ENCODE data around the gene PHPT1. TPM values are rescaled to one million over a fixed set of nuclear protein-coding genes. Genes with fewer than 3 reads are reported as not detected.

The PHPT1 gene
- total and polyA plus RNA-seq, 2 of the 8 experiments (the other 6 are each of a cell fraction or from before 2014, with no cell fraction given) = 109 to 226 TPM

DNA sequence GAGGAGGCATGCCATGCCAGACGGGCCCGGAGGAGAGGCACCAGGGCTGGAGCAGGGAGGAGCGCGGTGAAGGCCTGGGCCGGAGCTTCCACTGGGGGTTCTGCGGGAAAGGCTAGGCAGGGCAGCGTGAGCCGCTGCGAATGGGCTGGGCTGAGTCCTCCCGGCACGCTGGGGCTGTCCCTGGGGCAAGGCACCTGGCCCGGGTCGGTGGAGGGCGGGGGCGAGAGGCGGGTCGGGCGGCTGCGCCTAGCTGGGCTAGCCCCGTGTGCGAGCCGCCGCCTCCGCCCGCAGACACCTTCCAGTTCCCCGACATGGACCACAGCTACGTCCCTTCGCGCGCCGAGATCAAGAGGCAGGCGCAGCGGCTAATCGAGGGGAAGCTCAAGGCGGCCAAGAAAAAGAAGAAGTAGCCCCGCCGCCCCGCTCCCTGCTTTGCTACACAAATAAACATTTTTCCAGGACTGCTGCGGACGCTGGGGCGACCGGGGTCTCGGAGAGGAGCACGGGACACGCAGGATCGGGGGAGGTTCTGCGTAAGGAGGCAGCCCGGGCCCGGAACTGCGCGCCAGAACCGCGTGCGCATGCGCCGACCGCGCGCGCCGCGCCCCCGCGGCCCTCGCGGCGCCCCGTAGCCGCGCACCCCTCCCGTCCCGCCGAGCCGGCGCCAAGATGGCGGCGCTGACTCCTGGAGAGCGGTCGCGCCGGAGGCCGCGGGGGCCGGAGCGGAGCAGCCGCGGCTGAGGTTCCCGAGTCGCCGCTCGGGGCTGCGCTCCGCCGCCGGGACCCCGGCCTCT lies 41.7 kb upstream of the PHPT1 start, which contains the start of gene RABL6 (continued):
- TF ChIP-seq, protein P1, sequence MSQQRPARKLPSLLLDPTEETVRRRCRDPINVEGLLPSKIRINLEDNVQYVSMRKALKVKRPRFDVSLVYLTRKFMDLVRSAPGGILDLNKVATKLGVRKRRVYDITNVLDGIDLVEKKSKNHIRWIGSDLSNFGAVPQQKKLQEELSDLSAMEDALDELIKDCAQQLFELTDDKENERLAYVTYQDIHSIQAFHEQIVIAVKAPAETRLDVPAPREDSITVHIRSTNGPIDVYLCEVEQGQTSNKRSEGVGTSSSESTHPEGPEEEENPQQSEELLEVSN (IDR thresholded peaks at IDR 0.05) = peak; percentile 76
- TF ChIP-seq FOSL1 (IDR thresholded peaks at IDR 0.05; ENCODE audit: insufficient read depth, low read depth, low read length) (0 out of 2 replicates have a peak, but pooled peaks have one; percentile 57), TAF7 (optimal IDR thresholded peaks at IDR 0.05; ENCODE audit: borderline replicate concordance, low read depth, low read length) (peak; percentile 40), SAP30 (IDR thresholded peaks at IDR 0.05; ENCODE audit: insufficient read depth, insufficient replicate concordance, low read length) (no peak), TAF1 (IDR thresholded peaks at IDR 0.05; ENCODE audit: low read depth, low read length) (peak; percentile 83; the same call in 1 of the 2 replicates), BRCA1 (IDR thresholded peaks at IDR 0.05; ENCODE audit: low read depth, low read length) (no peak), RNF2 (IDR thresholded peaks at IDR 0.05; ENCODE audit: borderline replicate concordance, low read depth, low read length, missing control alignments, poor library complexity, severe bottlenecking) (peak; percentile 10), SP2 (IDR thresholded peaks at IDR 0.05; ENCODE audit: low read length) (no peak), KDM5A (IDR thresholded peaks at IDR 0.05; ENCODE audit: low read length) (no peak), POLR2A (IDR thresholded peaks at IDR 0.05; ENCODE audit: control extremely low read depth in 1 of 2, low read depth in 2 of 2, low read length in 2 of 2) (peak in 1 of 2 experiments; percentile 74; a peak in 2 of 3 replicates), CREB1 (IDR thresholded peaks at IDR 0.05) (peak; percentile 51), EGR1 (IDR thresholded peaks at IDR 0.05; ENCODE audit: borderline replicate concordance, low read depth, low read length) (0 out of 2 replicates have a peak, but pooled peaks have one; percentile 5), CHD1 (IDR thresholded peaks at IDR 0.05; ENCODE audit: low read depth, low read length) (no peak), ZNF274 (IDR thresholded peaks at IDR 0.05; ENCODE audit: borderline replicate concordance, extremely low read depth, low read length) (no peak), POLR2AphosphoS5 (IDR thresholded peaks at IDR 0.05; ENCODE audit: low read depth, low read length) (peak; percentile 48; the same call in 1 of the 2 replicates), KDM4A (IDR thresholded peaks at IDR 0.05; ENCODE audit: low read depth, low read length, severe bottlenecking) (peak; percentile 78), RBBP5 (IDR thresholded peaks at IDR 0.05; ENCODE audit: borderline replicate concordance, low read depth, low read length) (no peak), SRF (IDR thresholded peaks at IDR 0.05; ENCODE audit: low read depth, low read length) (no peak), NRF1 (IDR thresholded peaks at IDR 0.05; ENCODE audit: low read depth, low read length) (peak; percentile 53)
